Testis (tissue), 2 donors: ENCODE results near the gene KIF16B.

Source experiments
- CTCF ChIP-seq, 3 experiments: fragments of 450-650 bp in 2 of 3; fragments of 200-600 bp in 1 of 3; sonication (generic) in 1 of 3; IDR thresholded peaks; one replicate each; pipeline ENCODE4 v1.5.1; 2016 to 2019; ENCODE audit warnings: antibody characterized with exemption in 3 of 3, mild to moderate bottlenecking in 2 of 3, moderate library complexity in 1 of 3
- POLR2A ChIP-seq: fragments of 450-650 bp; IDR thresholded peaks from one replicate; pipeline ENCODE4 v1.6.1; 2017; ENCODE audit warnings: antibody characterized with exemption, mild to moderate bottlenecking, moderate library complexity

- TF ChIP-seq CTCF (IDR thresholded peaks at IDR 0.05), result no peak
- TF ChIP-seq POLR2A, result no peak
These were observed 168.0 kb downstream of the KIF16B start for GRCh38 chr20:16405254-16405653.
